SHP77 treated with DMSO at 0.1 percent for 48 hours (cell line): ENCODE data around the gene SPDYE18.
"Not testable (repeated sequence)": the region's sequence is repeated elsewhere in the genome, so short reads cannot be mapped to it uniquely, and the experiment has no call there.

Experiments
- DNase-seq: peaks from one replicate; lab custom pipeline; 2025; lab: John Stamatoyannopoulos, UW

Gene SPDYE18

GRCh38 chr7:77005461-77006057 lies 56.8 kb downstream of the SPDYE18 start:
- not testable (repeated sequence) for DNase-seq

- DNase-seq, result not testable (repeated sequence)
Observed at GRCh38 chr7:77004151-77004550, 58.2 kb downstream of the SPDYE18 start.

GRCh38 chr7:77003241-77003640 lies 59.1 kb downstream of the SPDYE18 start:
- DNase-seq, result not testable (repeated sequence)

- DNase-seq, result not testable (repeated sequence)
Observed at GRCh38 chr7:77002678-77003233, 59.6 kb downstream of the SPDYE18 start.

- not testable (repeated sequence) for DNase-seq
Observed at GRCh38 chr7:77002104-77002503, 60.3 kb downstream of the SPDYE18 start.
